Motor neuron (in vitro differentiated cells): ENCODE data around the gene AATK. TPM values are rescaled to one million over a fixed set of nuclear protein-coding genes. Genes with fewer than 3 reads are reported as not detected.
"Not testable (repeated sequence)": the region's sequence is repeated elsewhere in the genome, so short reads cannot be mapped to it uniquely, and the experiment has no call there.

Source experiments
- ATAC-seq, 8 experiments: fragments of 200-7000 bp; cut with Tn5 transposase; replicated peaks in 6 of 8; 2 replicates each; pipeline ENCODE4 v1.8.0; 2021; ENCODE audit warnings: mild to moderate bottlenecking in 8 of 8, moderate library complexity in 8 of 8
- H3K27ac ChIP-seq, 2 donors: fragments of 250-450 bp; sonication (Bioruptor Pico); 2 replicates each; pipeline ENCODE4 v1.9.0; 2021; ENCODE audit warnings: antibody characterized with exemption in 2 of 2, mild to moderate bottlenecking in 2 of 2, moderate library complexity in 1 of 2
- H3K4me1 ChIP-seq, 2 donors: fragments of 250-450 bp; sonication (Bioruptor Pico); replicated peaks in 1 of 2; 2 replicates each; pipeline ENCODE4 v1.6.1; 2021; ENCODE audit warnings: antibody characterized with exemption in 2 of 2, mild to moderate bottlenecking in 2 of 2, moderate library complexity in 1 of 2
- H3K4me3 ChIP-seq, 5 donors: fragments of 250-450 bp; sonication (Bioruptor Pico); 2 replicates each; pipeline ENCODE4 v1.9.0; 2021; ENCODE audit warnings: antibody characterized with exemption in 5 of 5, mild to moderate bottlenecking in 5 of 5, moderate library complexity in 4 of 5
- WGBS, 10 experiments: fragments of 450-650 bp; shearing (Covaris generic); methylation state at CpG; one replicate each; pipeline ENCODE4 v1.0.0; 2022; 5-methylcytosine and 5-hydroxymethylcytosine counted together
- in situ Hi-C, 9 experiments: fragments of 400-800 bp; cut with MboI; loops; one replicate each; pipeline ENCODE4 v1.15.0; 2021; ENCODE audit warnings: low sequenced_read_pairs in 9 of 9, low pct_unique_long_range_greater_than_20kb in 2 of 9; ENCODE audit not compliant: unreplicated experiment in 9 of 9
- total RNA-seq, 8 experiments: library from RNA; unstranded; fragments of 300-600 nt; gene quantifications; 2 replicates each; pipeline versions ENCODE4 v1.2.3 to v1.2.4, GENCODE V29; 2022

AATK gene
- total RNA-seq, 8 experiments from 2014 or later: 0.36 to 8.1 (median 3.9) TPM

GRCh38 chr17:81084680-81085419 lies 81.2 kb downstream of the AATK start:
- ATAC-seq: peak in 4 of 8 experiments; percentile 12 to 67 (median 36)
- H3K4me3 ChIP-seq: no peak overlapping the region
- peaks cover 11 to 18% of the 10 kb centered on the region in 2 donors for H3K4me1 ChIP-seq
- in situ Hi-C loops: loop anchor here in 2 of 9 experiments (25.0 kb wide), 1 partner anchor 98 kb away; the partner anchor contains the start of gene CHMP6 (in 2 of the 2)
- WGBS, 10 experiments: 60 to 96% (median 85%) methylated on average over 1 to 9 of the region's 26 CpGs; no CpG with 5 or more reads in 4 of the 10 experiments
- H3K27ac ChIP-seq: peak overlapping the region; percentile 17 to 69

GRCh38 chr17:81083125-81083765 lies 82.8 kb downstream of the AATK start:
- 60 to 94% (median 77%) methylated on average over 1 to 11 of the region's 27 CpGs; no CpG with 5 or more reads in 4 of the 10 experiments for WGBS, 10 experiments
- Histone ChIP-seq H3K27ac (peak overlapping the region in 1 of 2 donors; percentile 51), H3K4me3 (no peak overlapping the region), H3K4me1 (peaks cover 11 to 15% of the 10 kb centered on the region in 2 donors)
- ATAC-seq: peak in 3 of 8 experiments; percentile 58 to 89 (median 69)
- in situ Hi-C loops: loop anchor here in 2 of 9 experiments (25.0 kb wide), 1 partner anchor 96 kb away; the partner anchor contains the start of gene CHMP6 (in 2 of the 2)

- Histone ChIP-seq H3K4me3 (no peak overlapping the region), H3K27ac (peak overlapping the region in 1 of 2 donors; percentile 51), H3K4me1 (peaks cover 11 to 15% of the 10 kb centered on the region in 2 donors)
- ATAC-seq: peak in 1 of 8 experiments; percentile 1
- 75 to 100% (median 98%) methylated on average over 1 to 7 of the region's 33 CpGs; no CpG with 5 or more reads in 5 of the 10 experiments for WGBS, 10 experiments
- in situ Hi-C loops: loop anchor here in 2 of 9 experiments (25.0 kb wide), 1 partner anchor 95 kb away; the partner anchor contains the start of gene CHMP6 (in 2 of the 2)
Measured at GRCh38 chr17:81082177-81083073, 83.6 kb downstream of the AATK start.

GRCh38 chr17:81081222-81082176 lies 84.5 kb downstream of the AATK start:
- Histone ChIP-seq H3K4me3 (no peak overlapping the region), H3K4me1 (peaks cover 15% of the 10 kb centered on the region in 2 donors), H3K27ac (no peak overlapping the region)
- 40 to 100% (median 95%) methylated on average over 1 to 4 of the region's 33 CpGs; no CpG with 5 or more reads in 6 of the 10 experiments for WGBS, 10 experiments
- in situ Hi-C loops: loop anchor here in 2 of 9 experiments (25.0 kb wide), 1 partner anchor 94 kb away; the partner anchor contains the start of gene CHMP6 (in 2 of the 2)
- ATAC-seq: no peak

- WGBS, 10 experiments: no CpG with 5 or more reads among the region's 19 CpGs
- Histone ChIP-seq H3K27ac (peak overlapping the region in 1 of 2 donors; percentile 39), H3K4me3 (no peak overlapping the region), H3K4me1 (peaks cover 28% of the 10 kb centered on the region in 2 donors)
- ATAC-seq: peak in 4 of 8 experiments; percentile 6 to 34 (median 14)
- in situ Hi-C loops: loop anchor here in 2 of 9 experiments (25.0 kb wide), 1 partner anchor 93 kb away; the partner anchor contains the start of gene CHMP6 (in 2 of the 2)
Measured at GRCh38 chr17:81080019-81080418, 86.0 kb downstream of the AATK start.

- ATAC-seq, H3K4me3 ChIP-seq, H3K27ac ChIP-seq: not testable (repeated sequence)
- WGBS, 10 experiments: 80% methylated on average over 1 to 2 of the region's 45 CpGs; no CpG with 5 or more reads in 7 of the 10 experiments
- peaks cover 27 to 36% of the 10 kb centered on the region in 2 donors for H3K4me1 ChIP-seq
- in situ Hi-C loops: loop anchor here in 2 of 9 experiments (25.0 kb wide), 1 partner anchor 91 kb away; the partner anchor contains the start of gene CHMP6 (in 2 of the 2)
Measured at GRCh38 chr17:81078026-81078913, 87.8 kb downstream of the AATK start.

GRCh38 chr17:81076141-81076679 lies 89.8 kb downstream of the AATK start:
- no peak overlapping the region for H3K4me3 ChIP-seq
- in situ Hi-C loops: loop anchor here in 2 of 9 experiments (25.0 kb wide), 1 partner anchor 89 kb away; the partner anchor contains the start of gene CHMP6 (in 2 of the 2)
- H3K27ac ChIP-seq: peak overlapping the region; percentile 24 to 72
- 38 to 100% (median 73%) methylated on average over 1 to 7 of the region's 14 CpGs; no CpG with 5 or more reads in 4 of the 10 experiments for WGBS, 10 experiments
- peak in 6 of 8 experiments; percentile 19 to 72 (median 61) for ATAC-seq
- peaks cover 23 to 39% of the 10 kb centered on the region in 2 donors for H3K4me1 ChIP-seq

- 79 to 94% (median 85%) methylated on average over 1 to 3 of the region's 17 CpGs; no CpG with 5 or more reads in 6 of the 10 experiments for WGBS, 10 experiments
- Histone ChIP-seq H3K4me1 (peaks cover 32 to 46% of the 10 kb centered on the region in 2 donors), H3K27ac (peak overlapping the region; percentile 8 to 72), H3K4me3 (no peak overlapping the region)
- in situ Hi-C loops: loop anchor here in 2 of 9 experiments (25.0 kb wide), 1 partner anchor 88 kb away; the partner anchor contains the start of gene CHMP6 (in 2 of the 2)
- ATAC-seq: no peak
Measured at GRCh38 chr17:81075307-81075706, 90.7 kb downstream of the AATK start.

- peak in 1 of 8 experiments; percentile 59 for ATAC-seq
- Histone ChIP-seq H3K27ac (no peak overlapping the region), H3K4me3 (no peak overlapping the region), H3K4me1 (peaks cover 33 to 43% of the 10 kb centered on the region in 2 donors)
- WGBS, 10 experiments: 40 to 100% (median 64%) methylated on average over 1 to 4 of the region's 8 CpGs; no CpG with 5 or more reads in 6 of the 10 experiments
- in situ Hi-C loops: loop anchor here in 2 of 9 experiments (25.0 kb wide), 1 partner anchor 88 kb away; the partner anchor contains the start of gene CHMP6 (in 2 of the 2)
Measured at GRCh38 chr17:81074875-81075274, 91.1 kb downstream of the AATK start.
